Upper lobe of left lung (tissue), 4 donors: ENCODE results near the gene BNC2.

ENCODE experiments used
- CTCF ChIP-seq, 6 experiments: fragments of 450-650 bp in 4 of 6; fragments of 200-600 bp in 2 of 6; sonication (generic) in 2 of 6; IDR thresholded peaks; one replicate each; pipeline ENCODE4 v1.5.1; 2016 to 2019; ENCODE audit warnings: antibody characterized with exemption in 6 of 6
- EP300 ChIP-seq, 4 donors: sonication (generic); formaldehyde crosslinking; IDR thresholded peaks; one replicate each; pipeline ENCODE4 v1.5.1; 2017; ENCODE audit warnings: antibody characterized with exemption in 4 of 4, control low read depth in 2 of 4
- POLR2A ChIP-seq, 4 donors: fragments of 450-650 bp; IDR thresholded peaks; one replicate each; pipeline ENCODE4 v1.5.1; 2016 to 2017; ENCODE audit warnings: antibody characterized with exemption in 4 of 4, mild to moderate bottlenecking in 2 of 4

GRCh38 chr9:16918920-16919319 lies 48.5 kb upstream of the BNC2 start:
- TF ChIP-seq CTCF (IDR thresholded peaks at IDR 0.05) (no peak), POLR2A (IDR thresholded peaks at IDR 0.05) (no peak), EP300 (IDR thresholded peaks at IDR 0.05) (no peak)
